ENCODE data around the gene CUX1. TPM values are rescaled to one million over a fixed set of nuclear protein-coding genes. Genes with fewer than 3 reads are reported as not detected.
"Not testable (repeated sequence)": the region's sequence is repeated elsewhere in the genome, so short reads cannot be mapped to it uniquely, and the experiment has no call there.

Gene CUX1
- total RNA-seq, 4 donors from 2014 or later, result 93.8 to 156 (median 112) TPM

- Histone ChIP-seq H3K4me1 (peaks cover 6 to 21% of the 10 kb centered on the region in 2 donors), H3K9me3 (no peaks in the 10 kb centered on the region), H3K36me3 (no peaks in the 10 kb centered on the region), H3K27me3 (no peaks in the 10 kb centered on the region), H3K27ac (no peak overlapping the region), H3K4me3 (replicated peaks in 1 of 3) (no peak overlapping the region)
- TF ChIP-seq CTCF (IDR thresholded peaks at IDR 0.05) (no peak), POLR2A (IDR thresholded peaks at IDR 0.05) (no peak)
- intact Hi-C loops (cut with DNase I), result no loop called here
- WGBS, 2 donors, result 97 to 100% methylated on average over 1 of the region's 1 CpG
- no peak for DNase-seq
Measured at GRCh38 chr7:102047167-102047566, 229.7 kb downstream of the CUX1 start.

- 95 to 98% methylated on average over 8 of the region's 8 CpGs for WGBS, 2 donors
- TF ChIP-seq CTCF (IDR thresholded peaks at IDR 0.05) (no peak), POLR2A (IDR thresholded peaks at IDR 0.05) (no peak)
- H3K27me3 ChIP-seq, result no peaks in the 10 kb centered on the region
- no peaks in the 10 kb centered on the region for H3K9me3 ChIP-seq
- H3K4me1 ChIP-seq, result peaks cover 6 to 18% of the 10 kb centered on the region in 2 donors
- H3K36me3 ChIP-seq, result no peaks in the 10 kb centered on the region
- no peak for DNase-seq
- intact Hi-C loops (cut with DNase I), result no loop called here
- no peak overlapping the region for H3K4me3 ChIP-seq (replicated peaks in 1 of 3)
- H3K27ac ChIP-seq, result no peak overlapping the region
Measured at GRCh38 chr7:102049765-102050164, 232.3 kb downstream of the CUX1 start.

- intact Hi-C loops (cut with DNase I), result no loop called here
- Histone ChIP-seq H3K36me3 (no peaks in the 10 kb centered on the region), H3K27me3 (no peaks in the 10 kb centered on the region), H3K9me3 (no peaks in the 10 kb centered on the region), H3K27ac (no peak overlapping the region), H3K4me1 (peaks cover 2 to 6% of the 10 kb centered on the region in 2 donors), H3K4me3 (replicated peaks in 1 of 3) (no peak overlapping the region)
- TF ChIP-seq POLR2A (IDR thresholded peaks at IDR 0.05) (no peak), CTCF (IDR thresholded peaks at IDR 0.05) (no peak)
- 85 to 89% methylated on average over 13 of the region's 13 CpGs for WGBS, 2 donors
- DNase-seq, result no peak
Measured at GRCh38 chr7:102050864-102051460, 233.5 kb downstream of the CUX1 start.

- H3K27ac ChIP-seq; H3K4me1 ChIP-seq; H3K9me3 ChIP-seq; intact Hi-C loops (cut with DNase I); H3K27me3 ChIP-seq; DNase-seq; H3K4me3 ChIP-seq (replicated peaks in 1 of 3); H3K36me3 ChIP-seq: not testable (repeated sequence)
- WGBS, 2 donors, result 83 to 92% methylated on average over 10 of the region's 10 CpGs
Measured at GRCh38 chr7:102051736-102052135, 234.3 kb downstream of the CUX1 start.

GRCh38 chr7:102054158-102054557 is 236.7 kb downstream of the CUX1 start:
- no peaks in the 10 kb centered on the region for H3K27me3 ChIP-seq
- H3K9me3 ChIP-seq, result no peaks in the 10 kb centered on the region
- TF ChIP-seq POLR2A (IDR thresholded peaks at IDR 0.05) (no peak), CTCF (IDR thresholded peaks at IDR 0.05) (no peak)
- no peak overlapping the region for H3K27ac ChIP-seq
- WGBS, 2 donors, result 97 to 98% methylated on average over 2 of the region's 2 CpGs
- no peak for DNase-seq
- no peak overlapping the region for H3K4me3 ChIP-seq (replicated peaks in 1 of 3)
- H3K4me1 ChIP-seq, result no peaks in the 10 kb centered on the region
- no peaks in the 10 kb centered on the region for H3K36me3 ChIP-seq
- intact Hi-C loops (cut with DNase I), result no loop called here
